ENCODE data around the gene CELF1. TPM values are rescaled to one million over a fixed set of nuclear protein-coding genes. Genes with fewer than 3 reads are reported as not detected.

The CELF1 gene
- total RNA-seq, 1 donor from 2014 or later: 125 TPM

GRCh38 chr11:47430524-47430923, 122.4 kb downstream of the CELF1 start:
- intact Hi-C loops (cut with micrococcal nuclease): no loop called here

GRCh38 chr11:47426062-47426956, 126.6 kb downstream of the CELF1 start, which contains the start of gene PSMC3:
Gene PSMC3 (minus strand): TSS chr11:47426439. CDS start chr11:47426279, 160 bp downstream.
- intact Hi-C loops (cut with micrococcal nuclease): loop anchor here (1.0 to 5.0 kb wide), 21 partner anchors 14 to 1314 kb away; partner anchors contain the start of genes ACP2, AGBL2, ARHGAP1 and ATG13

- intact Hi-C loops (cut with micrococcal nuclease): loop anchor here (1.0 to 5.0 kb wide), 21 partner anchors 13 to 1313 kb away; partner anchors contain the start of genes ACP2, AGBL2, ARHGAP1 and ATG13
Measured at GRCh38 chr11:47425611-47426010, 127.3 kb downstream of the CELF1 start.

GRCh38 chr11:47418454-47419259, 134.3 kb downstream of the CELF1 start:
- intact Hi-C loops (cut with micrococcal nuclease): no loop called here

- intact Hi-C loops (cut with micrococcal nuclease): no loop called here
Measured at GRCh38 chr11:47417712-47418111, 135.2 kb downstream of the CELF1 start.

GRCh38 chr11:47415949-47416472, 136.9 kb downstream of the CELF1 start:
- intact Hi-C loops (cut with micrococcal nuclease): no loop called here

Other genes starting within 250 kb of the CELF1 start
- gene MYBPC3, start 200.4 kb downstream of the CELF1 start, total RNA-seq: not detected in 2 replicates
- gene SPI1, start 174.6 kb downstream of the CELF1 start, total RNA-seq: 0.15 TPM in 1 of 2 replicates, not detected in the other
- 26.3 and 31.0 TPM in 2 replicates for gene SLC39A13, start 144.5 kb downstream of the CELF1 start, total RNA-seq
- gene PSMC3, start 126.7 kb downstream of the CELF1 start, total RNA-seq: 159 and 168 TPM in 2 replicates
- 0.71 and 1.4 TPM in 2 replicates for gene RAPSN, start 104.0 kb downstream of the CELF1 start, total RNA-seq
- 38.0 and 41.5 TPM in 2 replicates for gene PTPMT1, start 12.5 kb upstream of the CELF1 start, total RNA-seq
- 21.2 and 21.3 TPM in 2 replicates for gene KBTBD4, start 25.8 kb upstream of the CELF1 start, total RNA-seq
- 106 and 114 TPM in 2 replicates for gene NDUFS3, start 25.9 kb upstream of the CELF1 start, total RNA-seq
- 0.15 TPM in 1 of 2 replicates, not detected in the other for gene FAM180B, start 33.5 kb upstream of the CELF1 start, total RNA-seq
- 0.49 and 0.68 TPM in 2 replicates for gene C1QTNF4, start 41.3 kb upstream of the CELF1 start, total RNA-seq
- gene MTCH2, start 89.4 kb upstream of the CELF1 start, total RNA-seq: 81.3 and 86.0 TPM in 2 replicates
- 3.3 and 5.2 TPM in 2 replicates for gene AGBL2, start 162.2 kb upstream of the CELF1 start, total RNA-seq
- 137 and 147 TPM in 2 replicates for gene FNBP4, start 214.2 kb upstream of the CELF1 start, total RNA-seq